Neural cell (in vitro differentiated cells): Measurements from ENCODE around the gene ICA1L. TPM values are rescaled to one million over a fixed set of nuclear protein-coding genes. Genes with fewer than 3 reads are reported as not detected.

ENCODE experiments used
- H2AFZ ChIP-seq: fragments of 200-600, 300-800 bp; sonication (generic), shearing (Covaris generic); 2 replicates; pipeline ENCODE4 v1.6.0; 2014; ENCODE audit warnings: low read depth, mild to moderate bottlenecking, antibody characterized with exemption, low read length, moderate library complexity
- H3F3A ChIP-seq: fragments of 200-600 bp; shearing (Covaris generic); 2 replicates; pipeline ENCODE4 v1.6.1; 2016; ENCODE audit warnings: mild to moderate bottlenecking, moderate library complexity, mixed read lengths, antibody characterized with exemption, low read length; ENCODE audit not compliant: insufficient read depth, poor library complexity, severe bottlenecking
- H3K27ac ChIP-seq: fragments of 200-600, 300-800 bp; sonication (generic), shearing (Covaris generic); 2 replicates; pipeline ENCODE4 v1.5.1; 2014; ENCODE audit warnings: mild to moderate bottlenecking, low read length, moderate library complexity
- H3K27me3 ChIP-seq: fragments of 300-800, 200-600 bp; sonication (generic), shearing (Covaris generic); 2 replicates; pipeline ENCODE4 v1.6.0; 2014; ENCODE audit warnings: mild to moderate bottlenecking, low read depth, low read length, moderate library complexity; ENCODE audit not compliant: insufficient read depth
- H3K36me3 ChIP-seq: fragments of 300-800, 200-600 bp; sonication (generic), shearing (Covaris generic); 2 replicates; pipeline ENCODE4 v1.5.1; 2014; ENCODE audit warnings: mild to moderate bottlenecking, antibody characterized with exemption, low read length, moderate library complexity; ENCODE audit not compliant: insufficient read depth
- H3K4me2 ChIP-seq: fragments of 300-800, 200-600 bp; sonication (generic), shearing (Covaris generic); 2 replicates; pipeline ENCODE4 v1.6.0; 2014; ENCODE audit warnings: mild to moderate bottlenecking, low read length
- H3K4me3 ChIP-seq: fragments of 300-800, 200-600 bp; sonication (generic), shearing (Covaris generic); 2 replicates; pipeline ENCODE4 v1.5.1; 2014; ENCODE audit warnings: mild to moderate bottlenecking, low read length, moderate library complexity
- H3K79me2 ChIP-seq: fragments of 200-600 bp; shearing (Covaris generic); replicated peaks from 2 replicates; pipeline ENCODE4 v1.6.0; 2014; ENCODE audit warnings: mild to moderate bottlenecking, low read length, moderate library complexity; ENCODE audit not compliant: insufficient read depth
- H3K9ac ChIP-seq: fragments of 300-800, 200-600 bp; sonication (generic), shearing (Covaris generic); 2 replicates; pipeline ENCODE4 v1.6.1; 2016; ENCODE audit warnings: mild to moderate bottlenecking, low read length, mixed read lengths
- H3K9me2 ChIP-seq: fragments of 200-600 bp; shearing (Covaris generic); 2 replicates; pipeline ENCODE4 v1.6.1; 2016; ENCODE audit warnings: mild to moderate bottlenecking, low read length, mixed read lengths; ENCODE audit not compliant: insufficient read depth
- H3K9me3 ChIP-seq: fragments of 200-600, 300-800 bp; sonication (generic), shearing (Covaris generic); 2 replicates; pipeline ENCODE4 v1.6.1; 2016; ENCODE audit warnings: mild to moderate bottlenecking, mixed run types, low read length, moderate library complexity, mixed read lengths
- H4K20me1 ChIP-seq: fragments of 200-600 bp; shearing (Covaris generic); 2 replicates; pipeline ENCODE4 v1.6.1; 2016; ENCODE audit warnings: mild to moderate bottlenecking, mixed run types; ENCODE audit not compliant: insufficient read depth
- EP300 ChIP-seq: fragments of 450-650 bp; conservative IDR thresholded peaks from 2 replicates; pipeline ENCODE4 v1.6.1; 2014; ENCODE audit warnings: antibody characterized with exemption, mild to moderate bottlenecking, moderate library complexity; ENCODE audit not compliant: poor library complexity, severe bottlenecking
- EZH2 ChIP-seq: fragments of 200-600, 300-800 bp; shearing (Covaris generic), sonication (generic); IDR thresholded peaks from 2 replicates; pipeline ENCODE4 v1.6.1; 2014; ENCODE audit warnings: antibody characterized with exemption, low read length, borderline replicate concordance, mild to moderate bottlenecking; ENCODE audit not compliant: insufficient read depth, poor library complexity, severe bottlenecking
- MXI1 ChIP-seq: fragments of 450-650 bp; conservative IDR thresholded peaks from 2 replicates; pipeline ENCODE4 v1.6.1; 2014; ENCODE audit warnings: antibody characterized with exemption, mild to moderate bottlenecking; ENCODE audit not compliant: poor library complexity, severe bottlenecking
- POLR2AphosphoS5 ChIP-seq: IDR thresholded peaks from 2 replicates; pipeline ENCODE4 v1.6.1; 2012
- RAD21 ChIP-seq: fragments of 450-650 bp; conservative IDR thresholded peaks from 2 replicates; pipeline ENCODE4 v1.6.1; 2014; ENCODE audit warnings: antibody characterized with exemption, mild to moderate bottlenecking, moderate library complexity
- SMC3 ChIP-seq: fragments of 450-650 bp; conservative IDR thresholded peaks from 2 replicates; pipeline ENCODE4 v1.6.1; 2014; ENCODE audit warnings: antibody characterized with exemption, mild to moderate bottlenecking, moderate library complexity; ENCODE audit not compliant: poor library complexity
- TAF1 ChIP-seq: IDR thresholded peaks from 2 replicates; pipeline ENCODE4 v1.6.1; 2012; ENCODE audit warnings: low read depth
- polyA plus RNA-seq: library from polyadenylated mRNA; depleted of rRNA; stranded (reverse); fragments of >200 nt; gene quantifications from 2 replicates; pipeline ENCODE4 v1.2.3, GENCODE V29; 2014
- TF ChIP-seq, protein P1 (sequence below): fragments of 450-650 bp; IDR thresholded peaks from 2 replicates; pipeline ENCODE4 v1.5.1; 2014; ENCODE audit warnings: antibody characterized with exemption, mild to moderate bottlenecking, moderate library complexity; ENCODE audit not compliant: poor library complexity, severe bottlenecking
- TF ChIP-seq, protein P2 (sequence below): IDR thresholded peaks from 2 replicates; pipeline ENCODE4 v1.6.1; 2012; ENCODE audit warnings: borderline replicate concordance

The ICA1L gene
- polyA plus RNA-seq, 1 donor from 2014 or later, result 61.4 TPM

DNA sequence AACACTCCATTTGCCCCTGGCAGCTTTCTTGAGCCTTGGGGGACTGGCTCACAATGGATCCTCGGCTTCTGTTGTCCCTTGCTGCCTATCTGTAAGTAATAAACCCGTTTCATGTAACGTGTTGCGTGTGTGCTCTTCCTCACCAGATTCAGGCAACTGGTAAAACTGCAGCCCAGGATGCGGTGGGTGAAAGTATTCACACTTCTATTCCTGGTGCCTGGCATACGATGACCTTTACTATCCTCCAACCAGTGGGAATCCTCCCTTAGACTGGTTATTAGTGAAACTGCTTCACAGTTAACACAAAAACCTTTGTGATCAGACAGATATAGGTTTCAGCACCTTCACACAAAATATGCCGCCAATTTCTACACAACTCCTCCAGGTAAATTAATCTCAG lies 13.6 kb upstream of the ICA1L start:
- no peaks in the 10 kb centered on the region for H3K9me2 ChIP-seq
- no peaks in the 10 kb centered on the region for H4K20me1 ChIP-seq
- no peaks in the 10 kb centered on the region for H3K79me2 ChIP-seq
- H3K27ac ChIP-seq, result no peak overlapping the region
- no peak overlapping the region for H3K9ac ChIP-seq
- H3K27me3 ChIP-seq, result no peaks in the 10 kb centered on the region
- TF ChIP-seq POLR2AphosphoS5, result no peak
- TF ChIP-seq, protein P1, sequence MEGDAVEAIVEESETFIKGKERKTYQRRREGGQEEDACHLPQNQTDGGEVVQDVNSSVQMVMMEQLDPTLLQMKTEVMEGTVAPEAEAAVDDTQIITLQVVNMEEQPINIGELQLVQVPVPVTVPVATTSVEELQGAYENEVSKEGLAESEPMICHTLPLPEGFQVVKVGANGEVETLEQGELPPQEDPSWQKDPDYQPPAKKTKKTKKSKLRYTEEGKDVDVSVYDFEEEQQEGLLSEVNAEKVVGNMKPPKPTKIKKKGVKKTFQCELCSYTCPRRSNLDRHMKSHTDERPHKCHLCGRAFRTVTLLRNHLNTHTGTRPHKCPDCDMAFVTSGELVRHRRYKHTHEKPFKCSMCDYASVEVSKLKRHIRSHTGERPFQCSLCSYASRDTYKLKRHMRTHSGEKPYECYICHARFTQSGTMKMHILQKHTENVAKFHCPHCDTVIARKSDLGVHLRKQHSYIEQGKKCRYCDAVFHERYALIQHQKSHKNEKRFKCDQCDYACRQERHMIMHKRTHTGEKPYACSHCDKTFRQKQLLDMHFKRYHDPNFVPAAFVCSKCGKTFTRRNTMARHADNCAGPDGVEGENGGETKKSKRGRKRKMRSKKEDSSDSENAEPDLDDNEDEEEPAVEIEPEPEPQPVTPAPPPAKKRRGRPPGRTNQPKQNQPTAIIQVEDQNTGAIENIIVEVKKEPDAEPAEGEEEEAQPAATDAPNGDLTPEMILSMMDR, result no peak
- no peak for TF ChIP-seq RAD21
- TF ChIP-seq EP300, result no peak
- TF ChIP-seq, protein P2, sequence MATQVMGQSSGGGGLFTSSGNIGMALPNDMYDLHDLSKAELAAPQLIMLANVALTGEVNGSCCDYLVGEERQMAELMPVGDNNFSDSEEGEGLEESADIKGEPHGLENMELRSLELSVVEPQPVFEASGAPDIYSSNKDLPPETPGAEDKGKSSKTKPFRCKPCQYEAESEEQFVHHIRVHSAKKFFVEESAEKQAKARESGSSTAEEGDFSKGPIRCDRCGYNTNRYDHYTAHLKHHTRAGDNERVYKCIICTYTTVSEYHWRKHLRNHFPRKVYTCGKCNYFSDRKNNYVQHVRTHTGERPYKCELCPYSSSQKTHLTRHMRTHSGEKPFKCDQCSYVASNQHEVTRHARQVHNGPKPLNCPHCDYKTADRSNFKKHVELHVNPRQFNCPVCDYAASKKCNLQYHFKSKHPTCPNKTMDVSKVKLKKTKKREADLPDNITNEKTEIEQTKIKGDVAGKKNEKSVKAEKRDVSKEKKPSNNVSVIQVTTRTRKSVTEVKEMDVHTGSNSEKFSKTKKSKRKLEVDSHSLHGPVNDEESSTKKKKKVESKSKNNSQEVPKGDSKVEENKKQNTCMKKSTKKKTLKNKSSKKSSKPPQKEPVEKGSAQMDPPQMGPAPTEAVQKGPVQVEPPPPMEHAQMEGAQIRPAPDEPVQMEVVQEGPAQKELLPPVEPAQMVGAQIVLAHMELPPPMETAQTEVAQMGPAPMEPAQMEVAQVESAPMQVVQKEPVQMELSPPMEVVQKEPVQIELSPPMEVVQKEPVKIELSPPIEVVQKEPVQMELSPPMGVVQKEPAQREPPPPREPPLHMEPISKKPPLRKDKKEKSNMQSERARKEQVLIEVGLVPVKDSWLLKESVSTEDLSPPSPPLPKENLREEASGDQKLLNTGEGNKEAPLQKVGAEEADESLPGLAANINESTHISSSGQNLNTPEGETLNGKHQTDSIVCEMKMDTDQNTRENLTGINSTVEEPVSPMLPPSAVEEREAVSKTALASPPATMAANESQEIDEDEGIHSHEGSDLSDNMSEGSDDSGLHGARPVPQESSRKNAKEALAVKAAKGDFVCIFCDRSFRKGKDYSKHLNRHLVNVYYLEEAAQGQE, result no peak
- TF ChIP-seq EZH2, result no peak
- no peak for TF ChIP-seq MXI1
- TF ChIP-seq SMC3, result no peak
- TF ChIP-seq TAF1, result no peak
- no peak overlapping the region for H3K4me3 ChIP-seq
- no peaks in the 10 kb centered on the region for H3K36me3 ChIP-seq
- H2AFZ ChIP-seq, result no peak overlapping the region
- H3K4me2 ChIP-seq, result no peak overlapping the region
- H3F3A ChIP-seq, result no peaks in the 10 kb centered on the region
- H3K9me3 ChIP-seq, result no peaks in the 10 kb centered on the region

GRCh38 chr2:202883987-202884675 lies 12.6 kb upstream of the ICA1L start:
- H3K27me3 ChIP-seq, result no peaks in the 10 kb centered on the region
- no peaks in the 10 kb centered on the region for H4K20me1 ChIP-seq
- H3K9me3 ChIP-seq, result no peaks in the 10 kb centered on the region
- H3K4me2 ChIP-seq, result no peak overlapping the region
- H3K27ac ChIP-seq, result no peak overlapping the region
- no peaks in the 10 kb centered on the region for H3K36me3 ChIP-seq
- H3K79me2 ChIP-seq, result no peaks in the 10 kb centered on the region
- no peak overlapping the region for H3K4me3 ChIP-seq
- H3K9me2 ChIP-seq, result no peaks in the 10 kb centered on the region
- H3K9ac ChIP-seq, result no peak overlapping the region
- no peak overlapping the region for H2AFZ ChIP-seq
- no peaks in the 10 kb centered on the region for H3F3A ChIP-seq
- TF ChIP-seq MXI1, result no peak
- no peak for TF ChIP-seq EP300
- no peak for TF ChIP-seq TAF1
- TF ChIP-seq EZH2, result no peak
- no peak for TF ChIP-seq RAD21
- TF ChIP-seq, protein P1, result no peak
- no peak for TF ChIP-seq SMC3
- TF ChIP-seq, protein P2, result no peak
- TF ChIP-seq POLR2AphosphoS5, result no peak
